H1 (cell line): ENCODE results near the gene BNC1. TPM values are rescaled to one million over a fixed set of nuclear protein-coding genes. Genes with fewer than 3 reads are reported as not detected.
"Not testable (repeated sequence)": the region's sequence is repeated elsewhere in the genome, so short reads cannot be mapped to it uniquely, and the experiment has no call there.

Experiments
- CTCF ChIA-PET: fragments of 300-600 bp; sonication (Branson Sonifier 250); formaldehyde crosslinking; loops from one replicate; lab custom pipeline; 2021; ENCODE audit not compliant: partially characterized antibody; lab: Charles Lee
- POLR2A ChIA-PET: fragments of 300-600 bp; sonication (Branson Sonifier 250); formaldehyde crosslinking; loops from one replicate; lab custom pipeline; 2021; ENCODE audit warnings: inconsistent platforms; ENCODE audit not compliant: partially characterized antibody; lab: Charles Lee
- DNase-seq, 2 experiments: peaks; one replicate each; pipeline versions ENCODE4 v3.0.0 to v3.0.0-alpha.2; 2010 to 2022; ENCODE audit warnings: low spot score in 2 of 2, low read depth in 1 of 2, mixed read lengths in 1 of 2
- FAIRE-seq: peaks from 2 replicates; lab custom pipeline; 2011; peaks lifted over from hg19 to GRCh38; lab: Jason Lieb, UNC
- H2AFZ ChIP-seq: 2 replicates; pipeline ENCODE4 v1.8.1; 2012; ENCODE audit warnings: low read length, inconsistent platforms
- H2AK5ac ChIP-seq: 2 replicates; pipeline ENCODE4 v1.6.1; 2013; ENCODE audit warnings: low read depth, low read length
- H2BK120ac ChIP-seq: replicated peaks from 2 replicates; pipeline ENCODE3; 2013; ENCODE audit warnings: low read depth, low read length, inconsistent platforms
- H2BK12ac ChIP-seq: 2 replicates; pipeline ENCODE4 v1.6.1; 2013; ENCODE audit warnings: low read depth, low read length
- H2BK15ac ChIP-seq: 2 replicates; pipeline ENCODE4 v1.6.1; 2013; ENCODE audit warnings: low read length
- H2BK20ac ChIP-seq: 2 replicates; pipeline ENCODE4 v1.6.1; 2013; ENCODE audit warnings: low read length
- H2BK5ac ChIP-seq: 2 replicates; pipeline ENCODE4 v1.6.1; 2013; ENCODE audit warnings: low read depth, low read length
- H3K14ac ChIP-seq: 2 replicates; pipeline ENCODE4 v1.6.1; 2013; ENCODE audit warnings: inconsistent platforms; ENCODE audit not compliant: insufficient read length
- H3K18ac ChIP-seq: 2 replicates; pipeline ENCODE4 v1.6.1; 2013; ENCODE audit warnings: low read length; ENCODE audit errors: extremely low read depth
- H3K23ac ChIP-seq: 2 replicates; pipeline ENCODE4 v1.6.1; 2013; ENCODE audit warnings: inconsistent platforms; ENCODE audit not compliant: insufficient read length
- H3K23me2 ChIP-seq: 2 replicates; pipeline ENCODE4 v1.6.1; 2013; ENCODE audit warnings: low read depth, low read length
- H3K27ac ChIP-seq: 2 replicates; pipeline ENCODE4 v1.6.1; 2011; ENCODE audit warnings: low read depth, low read length, inconsistent platforms
- H3K27me3 ChIP-seq, 4 experiments: replicated peaks in 1 of 4; 1 replicate in 1 of 4; 2 replicates in 3 of 4; pipeline versions ENCODE4 v1.6.1 to v1.8.1; 2011 to 2013; ENCODE audit warnings: low read length in 3 of 4, mild to moderate bottlenecking in 3 of 4, inconsistent platforms in 2 of 4, mixed read lengths in 2 of 4, moderate library complexity in 1 of 4; ENCODE audit not compliant: control insufficient read depth in 3 of 4, insufficient read depth in 3 of 4; ENCODE audit errors: extremely low read depth in 1 of 4
- H3K36me3 ChIP-seq, 4 experiments: 2 replicates each; pipeline versions ENCODE4 v1.6.1 to v1.8.1; 2011 to 2013; ENCODE audit warnings: mild to moderate bottlenecking in 4 of 4, low read length in 3 of 4, moderate library complexity in 2 of 4, control low read depth in 1 of 4, inconsistent platforms in 1 of 4; ENCODE audit not compliant: insufficient read depth in 4 of 4, control insufficient read depth in 2 of 4
- H3K4ac ChIP-seq: replicated peaks from 2 replicates; pipeline ENCODE3; 2013; ENCODE audit warnings: low read length, low read depth, mixed read lengths, inconsistent platforms; ENCODE audit not compliant: insufficient read length
- H3K4me1 ChIP-seq, 4 experiments: replicated peaks in 1 of 4; 1 replicate in 1 of 4; 2 replicates in 3 of 4; pipeline versions ENCODE4 v1.6.1 to v1.8.1; 2011 to 2013; ENCODE audit warnings: low read length in 3 of 4, inconsistent platforms in 2 of 4, mixed read lengths in 1 of 4; ENCODE audit not compliant: insufficient read depth in 4 of 4, control insufficient read depth in 3 of 4
- H3K4me2 ChIP-seq, 2 experiments: 2 replicates each; pipeline versions ENCODE4 v1.6.1 to v1.8.1; 2011 to 2013; ENCODE audit warnings: low read depth in 2 of 2, low read length in 2 of 2, control low read depth in 1 of 2, inconsistent platforms in 1 of 2, mild to moderate bottlenecking in 1 of 2; ENCODE audit not compliant: insufficient read depth in 1 of 2
- H3K4me3 ChIP-seq, 4 experiments: fragments of 200-600, 300-600 bp in 1 of 4; sonication (generic), shearing (Covaris generic), sonication (Bioruptor Twin) in 1 of 4; 2 replicates each; pipeline versions ENCODE4 v1.5.1 to v1.8.1; 2011 to 2016; ENCODE audit warnings: low read length in 4 of 4, low read depth in 3 of 4, control low read depth in 2 of 4, inconsistent platforms in 2 of 4, mild to moderate bottlenecking in 2 of 4, mixed read lengths in 1 of 4, moderate library complexity in 1 of 4; ENCODE audit not compliant: insufficient read depth in 2 of 4; ENCODE audit errors: extremely low read depth in 1 of 4
- H3K56ac ChIP-seq: replicated peaks from 2 replicates; pipeline ENCODE3; 2013; ENCODE audit warnings: low read depth, mild to moderate bottlenecking, mixed read lengths, low read length, inconsistent platforms; ENCODE audit not compliant: insufficient read length
- H3K79me1 ChIP-seq: 2 replicates; pipeline ENCODE4 v1.6.1; 2013; ENCODE audit warnings: low read depth, low read length, control low read depth
- H3K79me2 ChIP-seq, 2 experiments: 2 replicates each; pipeline versions ENCODE4 v1.6.1 to v1.8.1; 2012 to 2013; ENCODE audit warnings: low read length in 2 of 2, mild to moderate bottlenecking in 2 of 2, inconsistent platforms in 1 of 2; ENCODE audit not compliant: insufficient read depth in 2 of 2, control insufficient read depth in 1 of 2
- H3K9ac ChIP-seq, 4 experiments: replicated peaks in 1 of 4; 1 replicate in 1 of 4; 2 replicates in 3 of 4; pipeline versions ENCODE4 v1.6.1 to v1.8.1; 2011 to 2013; ENCODE audit warnings: low read depth in 3 of 4, low read length in 3 of 4, control low read depth in 2 of 4, mild to moderate bottlenecking in 2 of 4, moderate library complexity in 2 of 4, inconsistent platforms in 1 of 4; ENCODE audit errors: extremely low read depth in 1 of 4
- H3K9me3 ChIP-seq, 2 experiments: 2 replicates each; pipeline versions ENCODE4 v1.6.1 to v1.8.1; 2012 to 2013; ENCODE audit warnings: mild to moderate bottlenecking in 2 of 2, moderate library complexity in 2 of 2, control low read depth in 1 of 2, inconsistent platforms in 1 of 2, low read depth in 1 of 2, low read length in 1 of 2, mixed read lengths in 1 of 2; ENCODE audit not compliant: insufficient read depth in 2 of 2
- H4K20me1 ChIP-seq, 2 experiments: replicated peaks in 1 of 2; 2 replicates each; pipeline versions ENCODE3 to v1.8.1; 2011 to 2013; ENCODE audit warnings: inconsistent platforms in 2 of 2, low read length in 2 of 2, mild to moderate bottlenecking in 1 of 2; ENCODE audit not compliant: insufficient read depth in 2 of 2, control insufficient read depth in 1 of 2
- H4K5ac ChIP-seq: 2 replicates; pipeline ENCODE4 v1.6.1; 2013; ENCODE audit warnings: low read length, low read depth, mixed read lengths, inconsistent platforms; ENCODE audit not compliant: insufficient read length
- H4K8ac ChIP-seq: 2 replicates; pipeline ENCODE4 v1.8.0; 2013; ENCODE audit warnings: mild to moderate bottlenecking, moderate library complexity, low read length, inconsistent platforms; ENCODE audit not compliant: insufficient read depth; ENCODE audit errors: extremely low read depth
- H4K91ac ChIP-seq: replicated peaks from 2 replicates; pipeline ENCODE3; 2013; ENCODE audit warnings: low read length, mixed read lengths, inconsistent platforms; ENCODE audit not compliant: insufficient read length
- RXRA ChIP-seq: IDR thresholded peaks from 2 replicates; pipeline ENCODE4 v1.6.1; 2011; ENCODE audit warnings: low read depth, mild to moderate bottlenecking, low read length, moderate library complexity; ENCODE audit not compliant: insufficient read depth
- WGBS, 2 experiments: shearing (Covaris generic) in 1 of 2; methylation state at CpG; one replicate each; pipeline versions ENCODE4 v1.1.6 to v1.1.7; 2013 to 2015; ENCODE audit warnings: low lambda C conversion rate in 2 of 2, mixed read lengths in 2 of 2, inconsistent platforms in 1 of 2, low coverage in 1 of 2, missing lambda C conversion rate in 1 of 2; ENCODE audit not compliant: insufficient replicate concordance in 2 of 2, insufficient coverage in 1 of 2, insufficient read length in 1 of 2; ENCODE audit errors: extremely low coverage in 1 of 2, missing lambda C conversion rate in 1 of 2; 5-methylcytosine and 5-hydroxymethylcytosine counted together
- polyA plus RNA-seq, 7 experiments: library from polyadenylated mRNA; depleted of rRNA in 3 of 7; stranded (reverse) in 5 of 7; unstranded in 2 of 7; fragments of >200 nt in 5 of 7; fragments of 200-250 nt in 2 of 7; gene quantifications; 1 replicate in 5 of 7; 2 replicates in 1 of 7; 4 replicates in 1 of 7; pipeline versions ENCODE4 v1.2.1 to v1.2.3, GENCODE V29; 2011 to 2013; ENCODE audit warnings: missing spikeins in 2 of 7, mixed read lengths in 2 of 7
- total RNA-seq: library from RNA; stranded (reverse); fragmentation: NEBNext Ultra II Directional; extraction: Animal tissue kit (Norgen Biotek cat#: 25700); gene quantifications from 2 replicates; pipeline ENCODE4 v1.2.1, GENCODE V29; 2021

Gene BNC1
- total and polyA plus RNA-seq, 2 of the 8 experiments (the other 6 are each of a cell fraction or from before 2014, with no cell fraction given): 0.99 to 2.1 TPM

DNA sequence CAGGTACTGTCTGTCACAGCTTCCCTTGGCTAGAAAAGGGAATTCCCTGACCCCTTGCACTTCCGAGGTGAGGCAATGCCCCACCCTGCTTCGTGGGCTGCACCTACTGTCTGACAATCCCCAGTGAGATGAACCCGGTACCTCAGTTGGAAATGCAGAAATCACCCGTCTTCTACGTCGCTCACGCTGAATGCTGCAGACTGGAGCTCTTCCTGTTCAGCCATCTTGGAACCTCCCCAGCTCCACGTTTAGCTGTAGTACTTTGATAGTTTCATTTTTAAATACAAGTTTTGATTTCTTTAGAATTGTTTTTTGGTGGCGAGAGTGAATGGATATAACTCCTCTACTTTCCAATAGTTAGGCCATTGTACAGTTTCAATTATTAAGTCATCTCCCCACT lies 59.0 kb downstream of the BNC1 start:
- Histone ChIP-seq H3K4ac (no peak overlapping the region), H3K9me3 (peaks cover 8 to 11% of the 10 kb centered on the region in 2 experiments; a peak in 3 of 4 replicates), H4K5ac (no peak overlapping the region), H2BK20ac (no peak overlapping the region), H3K14ac (no peak overlapping the region), H2AFZ (no peak overlapping the region), H2BK12ac (no peak overlapping the region), H2BK120ac (no peak overlapping the region), H3K23ac (no peak overlapping the region), H3K79me2 (no peaks in the 10 kb centered on the region), H3K4me3 (no peak overlapping the region), H4K91ac (no peak overlapping the region), H3K27me3 (no peaks in the 10 kb centered on the region), H3K9ac (no peak overlapping the region), H3K23me2 (no peaks in the 10 kb centered on the region), H2AK5ac (no peak overlapping the region), H4K8ac (no peak overlapping the region), H3K79me1 (no peaks in the 10 kb centered on the region), H3K18ac (no peak overlapping the region), H3K27ac (no peak overlapping the region), H3K4me1 (no peaks in the 10 kb centered on the region), H3K4me2 (no peak overlapping the region), H2BK15ac (no peak overlapping the region), H3K36me3 (no peaks in the 10 kb centered on the region), H4K20me1 (no peaks in the 10 kb centered on the region), H3K56ac (no peak overlapping the region), H2BK5ac (no peak overlapping the region)
- DNase-seq (no peak), FAIRE-seq (no peak)
- ChIA-PET CTCF (no interaction called here), POLR2A (interaction anchor here (1.3 kb wide), 1 partner anchor 28 kb away, joined by 5 read pairs; no protein-coding TSS in a partner anchor)
- TF ChIP-seq RXRA: no peak
- 88% methylated on average over 9 of the region's 9 CpGs; no CpG with 5 or more reads in 1 of the 2 experiments for WGBS, 2 experiments

DNA sequence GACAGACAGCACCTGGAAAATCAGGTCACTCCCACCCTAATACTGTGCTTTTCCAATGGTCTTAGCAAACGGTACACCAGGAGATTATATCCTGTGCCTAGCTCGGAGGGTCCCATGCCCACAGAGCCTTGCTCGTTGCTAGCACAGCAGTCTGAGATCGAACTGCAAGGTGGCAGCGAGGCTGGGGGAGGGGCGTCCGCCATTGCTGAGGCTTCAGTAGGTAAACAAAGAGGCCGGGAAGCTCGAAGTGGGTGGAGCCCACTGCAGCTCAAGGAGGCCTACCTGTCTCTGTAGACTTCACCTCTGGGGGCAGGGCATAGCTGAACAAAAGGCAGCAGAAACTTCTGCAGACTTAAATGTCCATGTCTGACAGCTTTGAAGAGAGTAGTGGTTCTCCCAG lies 62.7 kb downstream of the BNC1 start:
- H2BK120ac ChIP-seq, H3K4me3 ChIP-seq, H3K23me2 ChIP-seq, H3K14ac ChIP-seq, H3K9ac ChIP-seq, FAIRE-seq, H2BK15ac ChIP-seq, H3K4me1 ChIP-seq, CTCF ChIA-PET, H4K5ac ChIP-seq, H2AK5ac ChIP-seq, H3K36me3 ChIP-seq, H3K18ac ChIP-seq, H3K79me2 ChIP-seq, H4K20me1 ChIP-seq, H3K4ac ChIP-seq, H3K27ac ChIP-seq, H3K27me3 ChIP-seq, H2AFZ ChIP-seq, H4K8ac ChIP-seq, H3K23ac ChIP-seq, H3K79me1 ChIP-seq, DNase-seq, H4K91ac ChIP-seq, H2BK12ac ChIP-seq, H3K56ac ChIP-seq, H2BK5ac ChIP-seq, H3K4me2 ChIP-seq, H2BK20ac ChIP-seq: not testable (repeated sequence)
- peaks cover 8 to 13% of the 10 kb centered on the region in 2 experiments; a peak in 3 of 4 replicates for H3K9me3 ChIP-seq
- POLR2A ChIA-PET: interaction anchor here (2.3 kb wide), 1 partner anchor 13 kb away, joined by 5 read pairs; no protein-coding TSS in a partner anchor
- WGBS, 2 experiments: 85% methylated on average over 9 of the region's 9 CpGs; no CpG with 5 or more reads in 1 of the 2 experiments
